HG02885 (cell line): ENCODE results near the gene HTR3C.
"Not testable (repeated sequence)": the region's sequence is repeated elsewhere in the genome, so short reads cannot be mapped to it uniquely, and the experiment has no call there.

Experiments
- ATAC-seq: cut with Tn5 transposase; IDR thresholded peaks from one replicate; pipeline ENCODE4 v1.9.1; 2021; ENCODE audit warnings: mild to moderate bottlenecking; ENCODE audit not compliant: unreplicated experiment, poor library complexity

HTR3C gene

DNA sequence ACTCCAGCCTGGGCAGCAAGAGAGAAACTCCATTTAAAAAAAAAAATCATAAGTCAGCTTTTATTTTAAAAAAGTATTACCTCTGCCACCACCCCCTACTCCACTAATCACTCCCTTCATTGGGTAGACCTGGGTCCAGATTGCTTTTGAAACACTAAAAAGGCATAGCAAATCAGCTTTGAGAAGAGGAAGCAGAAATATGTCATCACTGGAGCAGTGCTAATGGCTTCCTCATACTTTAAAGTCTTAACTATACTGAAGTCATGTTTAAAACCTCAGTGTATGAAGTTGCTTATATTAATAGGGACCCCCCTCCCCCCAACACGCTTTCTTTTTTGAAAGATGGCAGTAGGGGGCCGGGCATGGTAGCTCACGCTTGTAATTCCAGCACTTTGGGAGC is 22.3 kb upstream of the HTR3C start:
- no peak for ATAC-seq

- ATAC-seq: no peak
Observed at GRCh38 chr3:184031187-184031792, 21.6 kb upstream of the HTR3C start, which contains the start of gene HTR3D. HTR3D (plus strand) TSS chr3:184031742; CDS start chr3:184031742, 0 bp downstream.

DNA sequence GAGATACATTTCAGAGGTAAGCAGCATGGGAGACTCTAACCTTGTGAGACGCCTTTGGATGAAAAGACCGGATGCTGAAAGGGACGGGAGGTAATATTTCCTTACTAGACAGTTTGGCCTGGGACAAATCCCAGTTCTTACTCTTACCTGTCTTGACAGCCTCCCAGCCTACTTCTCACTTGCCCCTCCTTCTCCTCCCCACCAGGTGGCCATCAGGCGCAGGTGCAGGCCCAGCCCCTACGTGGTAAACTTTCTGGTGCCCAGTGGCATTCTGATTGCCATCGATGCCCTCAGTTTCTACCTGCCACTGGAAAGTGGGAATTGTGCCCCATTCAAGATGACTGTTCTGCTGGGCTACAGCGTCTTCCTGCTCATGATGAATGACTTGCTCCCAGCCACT is 15.0 kb upstream of the HTR3C start:
- ATAC-seq: no peak

DNA sequence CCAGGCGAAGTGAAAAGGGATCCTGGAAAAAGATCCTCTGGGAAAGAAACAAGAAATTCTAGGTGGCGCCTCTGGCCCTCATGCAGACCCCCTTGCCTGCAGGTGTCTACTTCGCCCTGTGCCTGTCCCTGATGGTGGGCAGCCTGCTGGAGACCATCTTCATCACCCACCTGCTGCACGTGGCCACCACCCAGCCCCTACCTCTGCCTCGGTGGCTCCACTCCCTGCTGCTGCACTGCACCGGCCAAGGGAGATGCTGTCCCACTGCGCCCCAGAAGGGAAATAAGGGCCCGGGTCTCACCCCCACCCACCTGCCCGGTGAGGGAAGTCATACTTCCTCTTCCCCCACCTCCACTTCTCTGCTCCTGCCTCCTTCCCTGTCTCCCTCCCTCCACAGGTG is 14.5 kb upstream of the HTR3C start:
- ATAC-seq: not testable (repeated sequence)

DNA sequence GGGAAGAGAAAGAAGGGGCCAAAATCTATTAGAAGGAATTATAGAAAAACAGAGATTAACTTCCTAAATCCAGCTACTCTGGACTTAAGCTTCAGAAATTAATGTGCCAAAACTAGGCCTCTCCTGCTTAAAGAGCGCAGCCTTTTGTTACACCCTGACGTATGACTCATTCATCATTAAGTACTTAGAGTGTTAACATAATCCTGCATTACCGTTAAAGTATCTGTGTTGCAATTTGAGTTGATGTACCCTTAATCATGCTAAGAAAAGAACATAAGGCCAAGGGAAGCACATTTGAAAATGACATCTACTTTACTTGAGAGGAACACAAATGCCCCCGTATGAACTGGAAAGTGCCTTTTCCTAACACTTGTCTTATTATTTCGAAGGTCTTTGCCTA is 13.4 kb upstream of the HTR3C start:
- ATAC-seq: no peak

DNA sequence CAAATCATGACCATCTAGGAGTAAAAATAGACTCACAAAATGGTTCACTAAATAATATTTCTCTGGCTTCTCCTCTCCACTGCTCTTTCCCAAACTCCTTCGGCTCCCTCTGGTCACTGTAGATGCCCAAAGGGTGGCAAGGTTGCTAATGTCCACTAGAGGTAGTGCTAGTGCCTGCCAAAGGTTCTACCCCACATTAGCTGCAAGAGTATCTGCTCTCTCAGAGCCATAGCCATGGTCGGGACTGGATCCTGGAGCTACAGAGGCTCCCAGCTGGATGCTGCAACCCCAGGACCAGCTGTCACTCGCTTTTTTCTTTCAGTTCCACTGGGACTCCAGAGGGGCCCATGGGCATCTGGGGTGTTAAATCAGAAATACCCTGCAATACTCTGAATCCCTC is 12.8 kb upstream of the HTR3C start:
- no peak for ATAC-seq

DNA sequence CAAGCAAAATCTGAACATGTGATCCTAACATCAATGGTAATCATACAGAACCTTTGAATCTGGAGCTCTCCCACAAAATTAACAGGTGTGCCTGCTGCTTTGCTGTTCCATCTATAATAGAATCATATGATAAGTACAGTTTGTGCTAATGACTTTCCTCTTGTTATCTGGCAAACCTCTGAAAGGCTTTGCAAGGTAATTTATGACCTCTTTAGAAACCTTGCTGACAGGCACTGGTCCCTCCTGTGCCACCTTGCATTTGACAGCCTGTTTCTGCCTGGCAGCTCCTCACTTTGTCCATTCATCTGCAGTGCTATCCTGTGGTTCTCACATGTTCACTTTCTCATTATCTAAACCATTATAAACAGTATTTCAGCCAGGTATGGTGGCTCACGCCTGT is 10.2 kb upstream of the HTR3C start:
- ATAC-seq: no peak

DNA sequence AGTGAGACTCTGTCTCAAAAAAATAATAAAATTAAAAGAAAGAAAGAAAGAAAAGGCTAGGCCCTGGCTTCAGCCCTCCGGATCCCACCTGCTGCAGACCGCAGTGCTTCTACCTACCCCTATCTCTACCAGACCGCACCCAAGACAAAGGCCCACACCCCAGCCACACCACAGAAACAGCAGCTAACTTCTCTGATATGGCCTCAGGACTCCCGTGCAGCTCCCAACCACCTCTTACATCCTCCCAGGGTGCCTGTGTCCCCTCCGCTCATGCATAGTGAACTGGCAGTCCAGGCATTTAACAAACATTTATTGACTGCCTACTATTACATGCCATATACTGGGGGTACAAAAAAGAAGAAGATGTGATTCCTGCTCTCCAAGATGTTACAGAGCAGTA is 6.9 kb upstream of the HTR3C start:
- ATAC-seq: no peak

GRCh38 chr3:184050217-184050847 is 2.5 kb upstream of the HTR3C start:
- ATAC-seq: no peak

GRCh38 chr3:184058029-184058428 is 5.2 kb downstream of the HTR3C start:
- ATAC-seq: no peak

GRCh38 chr3:184059424-184059823 is 6.6 kb downstream of the HTR3C start:
- no peak for ATAC-seq

DNA sequence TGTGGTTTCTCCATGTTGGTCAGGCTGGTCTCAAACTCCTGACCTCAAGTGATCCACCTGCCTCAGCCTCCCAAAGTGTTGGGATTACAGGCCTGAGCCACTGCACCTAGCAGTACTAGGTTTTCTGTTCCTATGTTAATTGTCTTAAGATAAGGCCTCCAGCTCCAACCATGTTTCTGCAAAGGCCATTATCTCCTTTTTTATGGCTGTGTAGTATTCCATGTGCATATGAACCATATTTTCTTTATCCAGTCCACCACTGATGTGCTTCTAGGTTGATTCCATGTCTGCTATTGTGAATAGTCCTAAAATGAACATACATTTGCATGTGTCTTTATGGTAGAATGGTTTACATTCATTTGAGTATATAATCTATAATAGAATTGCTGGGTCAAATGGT is 9.8 kb downstream of the HTR3C start:
- ATAC-seq: no peak

DNA sequence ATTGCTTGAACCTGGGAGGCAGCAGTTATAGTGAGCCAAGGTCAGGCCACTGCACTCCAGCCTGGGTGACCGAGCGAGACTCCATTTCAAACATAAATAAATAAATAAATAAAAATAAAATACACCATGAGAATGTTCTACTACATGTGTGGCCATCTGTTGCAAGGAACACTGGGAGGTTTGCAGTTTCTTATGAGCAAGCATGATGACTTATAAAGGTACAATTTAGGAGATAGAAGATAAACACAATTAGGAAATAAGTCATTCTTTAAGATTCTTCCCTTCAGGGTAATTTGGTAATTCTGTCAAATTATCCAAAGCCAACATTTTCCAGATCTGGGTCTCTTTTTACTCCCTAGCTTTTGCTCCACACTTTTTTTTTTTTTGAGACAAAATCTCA is 13.4 kb downstream of the HTR3C start:
- ATAC-seq: no peak

DNA sequence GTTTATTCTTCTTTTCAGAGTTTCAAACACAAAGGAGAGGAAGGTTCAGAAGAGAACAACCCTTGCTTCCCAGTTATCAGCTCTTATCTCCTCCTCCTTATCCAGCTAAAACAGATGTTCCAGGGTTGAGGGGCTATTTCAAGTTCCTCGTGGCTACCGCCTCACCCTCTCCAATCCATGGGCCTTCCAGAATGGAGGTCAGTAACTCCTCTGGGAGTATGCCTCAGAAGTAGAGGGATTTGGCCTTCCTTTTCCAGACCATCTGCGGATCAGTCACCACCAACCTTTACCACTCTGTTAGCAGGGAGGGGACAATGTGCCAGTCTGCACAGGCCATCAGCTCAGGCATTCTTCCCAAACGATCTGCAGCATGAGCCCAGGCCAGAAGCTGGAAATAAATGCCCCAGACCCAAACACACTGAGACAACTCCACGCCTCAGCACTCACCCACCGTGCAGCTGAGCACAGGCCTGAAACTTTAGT is 14.8 kb downstream of the HTR3C start:
- no peak for ATAC-seq

GRCh38 chr3:184068344-184068743 is 15.5 kb downstream of the HTR3C start:
- ATAC-seq: no peak

- not testable (repeated sequence) for ATAC-seq
Observed at GRCh38 chr3:184071142-184071541, 18.3 kb downstream of the HTR3C start.

DNA sequence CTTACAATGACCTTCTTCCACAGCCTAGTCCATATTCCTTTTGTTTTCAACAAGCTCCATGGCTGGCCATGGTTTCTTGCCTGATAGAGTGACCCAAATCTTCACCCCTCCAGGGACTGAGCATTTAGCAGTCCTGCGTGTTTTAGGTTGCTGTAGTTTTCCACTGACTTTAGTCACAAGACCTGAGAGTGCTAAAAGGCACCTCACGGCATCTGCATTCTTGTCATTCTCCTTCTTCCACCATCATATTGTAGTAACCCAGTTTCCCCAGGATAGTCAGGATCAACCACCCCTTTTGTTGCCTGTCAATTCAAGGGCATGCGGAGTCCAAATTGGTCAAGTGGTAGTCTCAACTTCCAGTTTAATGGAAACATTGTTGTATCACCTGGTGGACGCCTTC is 20.8 kb downstream of the HTR3C start:
- ATAC-seq: no peak

- ATAC-seq: no peak
Observed at GRCh38 chr3:184075901-184076300, 23.1 kb downstream of the HTR3C start.

DNA sequence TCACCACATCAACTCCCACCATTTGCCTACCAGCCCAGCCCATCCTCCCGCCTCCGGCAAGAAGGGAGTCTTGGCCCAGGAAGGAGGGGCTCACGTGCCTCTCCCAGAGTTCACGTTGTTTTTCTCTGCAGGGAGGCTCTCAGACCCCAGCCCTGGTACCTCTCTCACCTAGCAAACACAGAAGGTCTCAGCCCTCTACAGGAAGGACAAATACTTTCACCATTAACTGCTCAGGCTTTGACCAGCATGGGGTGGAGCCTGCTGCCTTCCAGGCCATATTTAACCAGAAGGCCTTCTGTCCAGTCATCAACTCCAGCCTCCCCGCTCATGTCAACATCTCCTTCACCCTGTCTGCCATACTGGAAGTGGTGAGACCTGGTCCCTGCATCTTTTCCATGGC is 25.0 kb downstream of the HTR3C start:
- no peak for ATAC-seq

DNA sequence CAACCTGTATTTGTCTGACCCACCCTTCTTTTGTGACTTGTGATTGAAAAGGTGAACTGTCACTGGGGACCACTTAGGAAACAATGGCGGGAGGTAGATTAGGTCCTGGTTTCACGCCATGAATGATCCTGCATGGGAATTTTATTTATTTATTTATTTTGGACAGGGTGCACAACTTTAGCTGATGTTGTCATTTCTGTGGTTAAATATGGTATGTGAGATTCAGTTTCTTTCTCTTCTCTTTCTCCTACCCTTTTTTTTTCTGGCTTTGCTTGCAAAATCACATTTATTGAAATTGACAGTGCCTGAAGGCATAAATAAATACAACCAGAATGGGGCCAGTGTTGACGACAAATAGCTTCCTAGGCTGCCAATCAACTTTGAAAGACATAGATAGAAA is 26.0 kb downstream of the HTR3C start:
- ATAC-seq: no peak

- ATAC-seq: no peak
Observed at GRCh38 chr3:184081116-184081830, 28.4 kb downstream of the HTR3C start.

GRCh38 chr3:184082034-184082433 is 29.2 kb downstream of the HTR3C start:
- no peak for ATAC-seq
